Right ventricle myocardium superior (tissue), 1 donor: ENCODE results near the gene ATP1B1. TPM values are rescaled to one million over a fixed set of nuclear protein-coding genes. Genes with fewer than 3 reads are reported as not detected.

Experiments
- ATAC-seq: fragments of 200-7000 bp; cut with Tn5 transposase; one replicate; pipeline ENCODE4 v1.9.1; 2020; ENCODE audit warnings: mild to moderate bottlenecking; ENCODE audit not compliant: poor library complexity
- DNase-seq: peaks from one replicate; pipeline ENCODE4 v3.0.0-alpha.2; 2020
- intact Hi-C: fragments of 100-400 bp; cut with DNase I; formaldehyde crosslinking; loops from one replicate; pipeline ENCODE4 v1.11.2; 2022
- total RNA-seq: library from RNA; stranded (reverse); fragmentation: NEBNext Ultra II Directional; extraction: Animal tissue kit (Norgen Biotek cat#: 25700); gene quantifications from one replicate; pipeline ENCODE4 v1.2.1, GENCODE V29; 2021
- donor health status: DM: no; HTN: yes; CAD: no; lungs with severe emphysema.

ATP1B1 gene
- total RNA-seq, 1 donor from 2014 or later, result 302 TPM

DNA sequence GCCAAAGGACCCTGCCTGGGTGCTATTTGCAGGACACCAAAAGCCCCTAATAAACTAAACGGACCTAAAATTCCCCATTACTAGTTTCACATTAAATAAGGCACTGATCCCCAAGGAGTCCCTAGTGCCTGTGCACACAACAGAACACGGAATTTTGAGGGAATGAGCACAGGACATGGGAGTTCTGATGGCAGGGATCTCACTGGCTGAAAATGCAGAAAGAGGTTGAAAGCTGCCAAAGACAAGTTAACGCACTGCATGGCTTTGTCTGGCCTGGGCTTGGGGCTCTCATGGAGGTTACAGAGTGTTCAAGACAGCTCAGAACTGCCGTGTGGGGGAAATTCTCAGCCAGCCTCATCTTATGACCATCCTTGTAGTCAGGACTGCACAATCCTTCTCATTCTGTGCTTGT, 15.6 kb upstream of the ATP1B1 start:
- DNase-seq (no peak), ATAC-seq (no peak)
- intact Hi-C loops, result no loop called here

DNA sequence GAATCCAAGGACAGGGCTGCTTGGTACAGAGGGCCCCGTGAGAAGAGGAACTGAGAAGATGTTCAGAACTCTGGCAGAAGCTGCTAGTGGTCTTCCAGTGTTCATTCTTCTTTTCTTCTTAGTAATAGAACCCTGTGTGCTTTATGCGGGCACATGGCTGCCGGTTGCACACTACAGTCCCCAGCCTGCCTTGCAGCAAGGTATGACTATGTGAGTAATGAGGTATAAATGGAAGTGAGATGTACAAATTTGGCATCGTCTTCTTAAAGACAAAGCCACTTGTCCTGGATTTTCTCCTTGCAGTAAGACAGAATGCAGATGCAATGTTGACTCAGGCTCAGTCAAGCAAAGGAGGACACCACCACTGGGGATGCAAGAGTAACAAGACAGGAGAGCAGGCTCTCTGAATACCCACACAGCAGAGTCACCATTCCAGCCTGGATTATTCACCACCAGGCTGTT, 15.0 kb upstream of the ATP1B1 start:
- no peak for ATAC-seq
- intact Hi-C loops, result no loop called here
- DNase-seq, result no peak

- no peak for DNase-seq
- intact Hi-C loops, result no loop called here
- ATAC-seq, result no peak
Observed at GRCh38 chr1:169092399-169092798, 14.1 kb upstream of the ATP1B1 start.

DNA sequence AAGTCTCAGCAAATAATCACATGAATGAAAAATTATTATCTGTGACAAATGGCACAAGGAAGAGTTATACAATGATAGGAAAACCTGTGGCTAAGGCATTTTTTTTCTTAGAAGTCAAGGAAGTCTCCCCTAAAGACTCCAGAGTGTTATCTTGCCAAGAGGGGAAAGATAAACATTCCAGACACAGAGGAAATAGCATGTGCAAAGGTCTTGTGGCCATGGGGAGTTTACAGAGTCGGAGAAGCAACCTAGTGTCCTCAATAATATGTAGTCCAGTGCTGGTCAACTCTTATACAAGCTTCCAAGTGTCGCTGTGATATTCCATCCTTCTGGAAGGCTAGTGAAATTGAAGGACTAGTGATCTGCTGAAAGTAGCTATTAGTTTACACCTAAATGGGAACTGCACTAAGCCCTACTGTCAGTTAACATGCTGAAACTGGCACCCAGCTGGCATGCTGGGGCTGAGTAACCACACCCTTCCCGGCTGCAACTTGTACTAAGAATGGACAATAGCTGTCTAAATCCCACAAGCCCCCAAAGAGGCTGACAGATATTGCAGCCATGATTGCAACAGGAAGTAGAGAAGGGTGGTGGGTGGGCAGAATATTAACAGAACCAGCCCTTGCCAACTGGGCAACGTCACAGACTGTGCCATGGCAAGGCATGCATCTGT, 11.5 kb upstream of the ATP1B1 start:
- ATAC-seq, result no peak
- no peak for DNase-seq
- intact Hi-C loops, result no loop called here

DNA sequence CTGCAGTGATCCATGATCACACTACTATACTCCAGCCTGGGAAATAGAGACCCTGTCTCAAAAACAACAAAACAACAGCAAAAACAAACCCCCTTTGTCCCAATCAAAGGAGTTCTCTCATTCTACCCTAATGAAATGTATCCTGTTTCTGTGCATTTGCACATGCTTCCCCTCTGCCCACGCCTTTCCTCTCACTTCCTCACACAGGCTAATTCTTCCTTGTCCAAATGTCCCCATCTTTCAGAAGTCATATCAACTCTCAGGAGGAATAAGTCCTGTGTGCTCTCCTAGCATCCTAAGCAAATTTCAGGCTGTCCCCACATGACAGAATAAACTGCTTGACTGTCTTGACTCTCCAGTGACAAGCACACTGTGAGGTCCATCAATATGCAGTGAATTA, 8.1 kb upstream of the ATP1B1 start:
- DNase-seq, result no peak
- intact Hi-C loops, result no loop called here
- no peak for ATAC-seq

DNA sequence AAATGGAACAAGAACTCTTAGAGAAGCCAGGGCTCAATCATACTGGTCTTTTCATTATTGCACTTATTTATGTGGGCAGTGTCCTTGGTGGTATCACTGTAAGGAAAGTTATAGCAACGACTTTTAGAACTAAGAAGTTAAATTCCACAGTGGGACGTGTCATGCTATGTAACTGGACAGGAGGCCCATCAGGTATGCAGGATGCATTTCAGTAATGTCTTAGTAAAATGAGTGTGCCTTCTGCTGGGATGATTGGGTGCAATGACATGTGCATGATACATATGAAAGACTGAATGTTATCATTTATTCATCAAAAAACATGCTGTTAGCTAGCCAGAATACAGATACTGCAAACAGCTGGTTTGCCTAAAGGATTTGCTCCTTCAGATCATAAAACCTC, 6.9 kb upstream of the ATP1B1 start:
- no peak for ATAC-seq
- no peak for DNase-seq
- intact Hi-C loops, result no loop called here

DNA sequence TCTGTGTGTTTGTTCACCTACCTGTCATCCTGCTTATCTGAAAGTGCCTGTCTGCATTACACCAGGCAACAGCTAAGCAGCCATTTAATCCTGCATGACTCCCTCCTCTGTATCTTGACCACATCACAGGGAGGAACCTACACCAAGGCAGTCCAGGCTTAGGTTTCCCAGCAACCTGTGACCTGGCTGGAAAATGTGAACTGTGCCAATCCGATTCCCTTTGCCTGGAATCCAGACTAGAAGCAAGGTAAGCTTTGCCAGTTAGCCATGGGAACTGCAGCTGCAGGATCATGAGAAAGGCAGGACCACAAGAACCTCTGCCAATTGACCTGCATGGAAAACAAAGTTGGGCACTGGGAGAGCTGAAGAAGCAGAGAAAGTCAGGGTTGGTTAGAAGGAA, 6.3 kb upstream of the ATP1B1 start:
- intact Hi-C loops, result loop anchor here (10.0 kb wide), 3 partner anchors 265 to 465 kb away; partner anchors contain the start of gene DPT
- ATAC-seq (no peak), DNase-seq (no peak)

- DNase-seq (no peak), ATAC-seq (no peak)
- intact Hi-C loops, result loop anchor here (10.0 kb wide), 3 partner anchors 266 to 466 kb away; partner anchors contain the start of gene DPT
Observed at GRCh38 chr1:169100651-169101088, 5.8 kb upstream of the ATP1B1 start.

GRCh38 chr1:169102567-169102966, 3.9 kb upstream of the ATP1B1 start:
- no peak for ATAC-seq

DNA sequence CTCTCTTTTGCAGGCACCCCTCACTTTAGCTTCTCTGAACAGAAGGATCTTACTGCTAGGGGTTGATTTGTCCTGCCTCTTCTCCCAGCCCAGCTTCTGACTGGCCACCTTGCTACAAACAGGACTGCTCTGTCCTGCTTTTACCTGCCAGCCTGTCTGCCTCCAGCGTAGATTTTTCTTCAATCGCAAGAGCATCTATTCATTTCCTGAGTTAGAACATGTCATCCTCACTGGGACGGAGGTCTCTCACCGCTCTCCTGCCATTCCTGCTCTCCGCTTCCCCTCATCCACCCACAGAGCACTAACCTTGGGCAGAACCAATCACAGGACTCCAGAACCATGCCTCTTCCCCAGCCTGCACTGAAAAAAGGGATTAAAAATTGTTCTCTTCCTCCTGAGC, 3.5 kb upstream of the ATP1B1 start:
- no peak for DNase-seq
- intact Hi-C loops, result loop anchor here (10.0 kb wide), 3 partner anchors 268 to 468 kb away; partner anchors contain the start of gene DPT
- no peak for ATAC-seq

More at GRCh38 chr1:169102567-169102966, 3.9 kb upstream of the ATP1B1 start:
- DNase-seq, result no peak
- intact Hi-C loops, result loop anchor here (10.0 kb wide), 3 partner anchors 268 to 468 kb away; partner anchors contain the start of gene DPT

- DNase-seq (no peak), ATAC-seq (no peak)
- intact Hi-C loops, result loop anchor here (10.0 kb wide), 3 partner anchors 269 to 469 kb away; partner anchors contain the start of gene DPT
Observed at GRCh38 chr1:169103480-169103893, 3.0 kb upstream of the ATP1B1 start.

DNA sequence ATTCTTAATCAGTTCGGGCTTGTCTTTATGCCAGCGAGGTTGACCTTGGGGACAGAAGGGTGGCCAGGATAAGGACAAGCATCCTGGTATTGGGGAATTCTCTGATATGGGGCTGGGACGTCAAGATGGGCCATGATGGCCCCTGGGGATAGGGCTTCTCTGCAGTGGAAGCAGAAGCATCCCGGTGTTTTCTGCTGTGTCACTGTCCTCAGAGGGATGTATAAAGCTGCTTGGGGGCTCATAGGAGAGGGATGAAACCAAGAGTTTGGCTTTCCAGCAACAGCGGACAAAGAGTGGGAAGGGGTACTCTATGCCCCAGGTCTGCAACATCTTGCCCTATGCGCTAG, 1.4 kb upstream of the ATP1B1 start:
- no peak for ATAC-seq
- DNase-seq, result no peak
- intact Hi-C loops, result loop anchor here (10.0 kb wide), 3 partner anchors 270 to 470 kb away; partner anchors contain the start of gene DPT

DNA sequence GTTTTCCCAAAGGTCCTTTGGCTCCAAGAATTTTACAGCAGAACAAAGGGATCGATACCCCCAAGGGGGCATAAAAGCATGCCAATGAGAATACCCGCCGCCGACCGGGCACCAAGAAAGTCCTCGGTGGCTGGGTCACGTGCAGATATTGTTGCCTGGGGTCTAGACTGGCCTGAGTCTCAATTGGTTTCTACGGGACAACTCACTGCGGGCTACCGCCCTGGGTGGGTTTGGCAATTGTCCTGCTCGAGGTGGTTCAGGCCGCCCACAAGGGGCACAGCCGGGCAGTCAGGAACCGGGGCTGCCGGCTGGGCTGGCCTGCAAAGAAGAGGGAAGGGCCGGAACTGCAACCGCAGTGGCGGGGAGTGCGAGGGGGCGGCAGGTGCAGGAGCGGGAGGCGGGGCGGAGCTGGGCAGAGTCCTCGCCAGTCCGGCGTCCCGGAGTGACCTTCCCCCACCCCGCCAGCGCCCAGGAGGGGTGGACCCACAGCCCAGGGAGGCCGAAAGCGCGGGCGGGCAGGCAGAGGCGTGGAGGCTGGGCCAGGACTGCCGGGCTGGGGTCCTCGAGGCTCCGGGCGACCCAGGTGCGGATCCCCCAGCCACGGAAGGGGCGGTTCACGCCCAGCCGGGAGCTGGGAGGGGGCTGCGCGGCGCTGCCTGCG, 926 bp upstream of the ATP1B1 start:
- DNase-seq (peak; percentile 84), ATAC-seq (peak; percentile 65)
- intact Hi-C loops, result loop anchor here (10.0 kb wide), 3 partner anchors 271 to 471 kb away; partner anchors contain the start of gene DPT

GRCh38 chr1:169106921-169107602, 572 bp downstream of the ATP1B1 start:
- intact Hi-C loops, result loop anchor here (10.0 kb wide), 3 partner anchors 272 to 472 kb away; partner anchors contain the start of gene DPT
- ATAC-seq (peak; percentile 1), DNase-seq (peak; percentile 50)

DNA sequence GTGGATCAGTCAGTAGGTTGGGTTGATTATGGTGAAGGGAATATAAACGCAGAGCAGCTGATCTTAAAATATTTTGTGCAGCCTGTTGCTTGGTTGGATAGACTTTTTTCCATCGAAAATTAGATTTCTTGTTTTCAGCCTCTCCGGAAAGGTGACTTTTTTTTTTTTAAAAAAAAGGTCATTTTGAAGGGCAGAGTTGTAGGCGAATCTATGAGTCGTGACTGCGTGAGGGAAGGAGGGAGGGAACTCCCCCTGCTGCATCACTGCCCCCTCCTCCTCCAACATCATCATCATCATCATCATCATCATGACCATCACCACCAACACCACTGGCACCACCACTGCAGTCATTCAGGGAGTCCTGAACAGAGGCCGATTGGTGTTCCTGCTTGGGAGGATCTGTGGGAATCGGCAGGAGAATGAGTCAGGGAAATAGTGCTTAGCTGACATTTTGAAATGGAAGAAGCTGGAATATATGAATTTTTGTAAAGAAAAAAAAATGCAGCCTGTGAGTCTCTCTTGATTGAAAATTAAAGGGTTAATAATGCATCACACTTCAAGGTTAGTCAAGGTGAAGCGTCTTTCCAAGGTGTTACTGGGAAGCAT, 1.2 kb downstream of the ATP1B1 start:
- DNase-seq (no peak), ATAC-seq (no peak)
- intact Hi-C loops, result loop anchor here (10.0 kb wide), 3 partner anchors 273 to 473 kb away; partner anchors contain the start of gene DPT

- no peak for ATAC-seq
- intact Hi-C loops, result loop anchor here (10.0 kb wide), 3 partner anchors 273 to 473 kb away; partner anchors contain the start of gene DPT
- no peak for DNase-seq
Observed at GRCh38 chr1:169108223-169108622, 1.7 kb downstream of the ATP1B1 start.

DNA sequence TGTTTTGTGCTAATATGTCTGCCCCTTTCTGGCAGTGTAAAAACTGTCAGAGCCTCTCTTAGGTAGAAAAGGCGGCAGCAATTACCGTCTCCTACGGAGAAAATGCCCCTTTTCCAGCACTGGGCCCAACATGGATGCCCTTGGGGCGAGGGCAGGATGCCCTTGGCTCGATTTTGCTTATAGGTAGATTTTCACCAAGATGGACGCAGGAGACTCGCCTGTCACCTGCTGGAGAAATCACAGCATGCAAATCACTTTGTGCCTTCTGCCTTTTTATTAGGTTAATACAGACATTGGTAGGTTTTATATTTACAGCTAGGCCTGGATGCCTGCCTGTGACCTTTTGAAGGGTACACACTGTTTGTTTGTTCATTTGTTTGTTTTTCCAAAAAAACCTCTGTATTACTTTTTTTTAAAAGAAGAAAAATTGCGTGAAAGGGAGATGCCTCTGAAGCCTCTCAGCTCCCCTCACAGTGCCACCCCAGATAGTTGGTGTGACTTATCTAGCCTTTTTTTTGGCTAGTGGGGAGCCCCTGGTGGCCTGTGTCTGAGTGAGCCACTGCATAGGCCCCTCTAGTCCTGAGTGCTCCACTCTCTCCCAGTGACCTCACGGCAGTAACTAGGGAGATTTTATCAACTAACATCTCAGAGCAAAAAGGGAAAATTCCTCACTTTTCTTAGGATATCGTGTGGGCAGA, 2.5 kb downstream of the ATP1B1 start:
- intact Hi-C loops, result loop anchor here (10.0 kb wide), 3 partner anchors 274 to 474 kb away; partner anchors contain the start of gene DPT
- DNase-seq, result no peak
- ATAC-seq, result no peak

DNA sequence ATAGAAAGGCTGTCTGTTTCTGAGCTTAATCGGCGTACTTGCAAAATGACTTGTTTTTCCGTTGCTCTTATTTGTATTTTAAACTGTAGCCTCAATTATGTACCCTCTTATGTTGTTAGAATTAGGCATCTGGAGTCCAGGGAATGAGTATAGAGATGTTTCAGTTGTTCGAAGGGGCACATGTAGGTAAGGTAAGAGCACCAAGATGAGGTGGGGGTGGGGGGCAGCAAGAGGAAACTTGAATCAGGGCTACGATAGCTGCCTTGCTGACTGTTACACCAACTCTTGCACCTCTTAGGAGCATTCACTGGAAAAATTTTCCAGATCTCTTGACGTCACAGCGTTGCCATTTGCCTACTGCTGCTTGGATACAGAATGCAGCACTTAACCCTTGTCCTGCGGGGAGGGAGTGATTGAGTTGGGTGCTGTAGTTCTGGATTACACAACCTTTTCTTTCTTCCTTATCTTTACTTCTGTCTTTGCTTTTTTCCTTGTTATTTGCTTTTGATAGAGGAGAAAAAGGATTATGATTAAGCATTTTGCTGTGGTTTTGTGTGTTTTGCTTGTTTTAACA, 3.2 kb downstream of the ATP1B1 start:
- intact Hi-C loops, result loop anchor here (10.0 kb wide), 3 partner anchors 275 to 475 kb away; partner anchors contain the start of gene DPT
- DNase-seq, result no peak
- ATAC-seq, result peak; percentile 34
